H1 (cell line): ENCODE measurements around the gene ADCK2. TPM values are rescaled to one million over a fixed set of nuclear protein-coding genes. Genes with fewer than 3 reads are reported as not detected.

Source experiments
- CTCF ChIA-PET: fragments of 300-600 bp; sonication (Branson Sonifier 250); formaldehyde crosslinking; loops from one replicate; lab custom pipeline; 2021; ENCODE audit not compliant: partially characterized antibody; lab: Charles Lee
- POLR2A ChIA-PET: fragments of 300-600 bp; sonication (Branson Sonifier 250); formaldehyde crosslinking; loops from one replicate; lab custom pipeline; 2021; ENCODE audit warnings: inconsistent platforms; ENCODE audit not compliant: partially characterized antibody; lab: Charles Lee
- DNase-seq, 2 experiments: peaks; one replicate each; pipeline versions ENCODE4 v3.0.0 to v3.0.0-alpha.2; 2010 to 2022; ENCODE audit warnings: low spot score in 2 of 2, low read depth in 1 of 2, mixed read lengths in 1 of 2
- FAIRE-seq: peaks from 2 replicates; lab custom pipeline; 2011; peaks lifted over from hg19 to GRCh38; lab: Jason Lieb, UNC
- H2AFZ ChIP-seq: 2 replicates; pipeline ENCODE4 v1.8.1; 2012; ENCODE audit warnings: low read length, inconsistent platforms
- H2AK5ac ChIP-seq: 2 replicates; pipeline ENCODE4 v1.6.1; 2013; ENCODE audit warnings: low read depth, low read length
- H2BK120ac ChIP-seq: replicated peaks from 2 replicates; pipeline ENCODE3; 2013; ENCODE audit warnings: low read depth, low read length, inconsistent platforms
- H2BK12ac ChIP-seq: 2 replicates; pipeline ENCODE4 v1.6.1; 2013; ENCODE audit warnings: low read depth, low read length
- H2BK15ac ChIP-seq: 2 replicates; pipeline ENCODE4 v1.6.1; 2013; ENCODE audit warnings: low read length
- H2BK20ac ChIP-seq: 2 replicates; pipeline ENCODE4 v1.6.1; 2013; ENCODE audit warnings: low read length
- H2BK5ac ChIP-seq: 2 replicates; pipeline ENCODE4 v1.6.1; 2013; ENCODE audit warnings: low read depth, low read length
- H3K14ac ChIP-seq: 2 replicates; pipeline ENCODE4 v1.6.1; 2013; ENCODE audit warnings: inconsistent platforms; ENCODE audit not compliant: insufficient read length
- H3K18ac ChIP-seq: 2 replicates; pipeline ENCODE4 v1.6.1; 2013; ENCODE audit warnings: low read length; ENCODE audit errors: extremely low read depth
- H3K23ac ChIP-seq: 2 replicates; pipeline ENCODE4 v1.6.1; 2013; ENCODE audit warnings: inconsistent platforms; ENCODE audit not compliant: insufficient read length
- H3K23me2 ChIP-seq: 2 replicates; pipeline ENCODE4 v1.6.1; 2013; ENCODE audit warnings: low read depth, low read length
- H3K27ac ChIP-seq: 2 replicates; pipeline ENCODE4 v1.6.1; 2011; ENCODE audit warnings: low read depth, low read length, inconsistent platforms
- H3K27me3 ChIP-seq, 4 experiments: replicated peaks in 1 of 4; 1 replicate in 1 of 4; 2 replicates in 3 of 4; pipeline versions ENCODE4 v1.6.1 to v1.8.1; 2011 to 2013; ENCODE audit warnings: low read length in 3 of 4, mild to moderate bottlenecking in 3 of 4, inconsistent platforms in 2 of 4, mixed read lengths in 2 of 4, moderate library complexity in 1 of 4; ENCODE audit not compliant: control insufficient read depth in 3 of 4, insufficient read depth in 3 of 4; ENCODE audit errors: extremely low read depth in 1 of 4
- H3K36me3 ChIP-seq, 4 experiments: 2 replicates each; pipeline versions ENCODE4 v1.6.1 to v1.8.1; 2011 to 2013; ENCODE audit warnings: mild to moderate bottlenecking in 4 of 4, low read length in 3 of 4, moderate library complexity in 2 of 4, control low read depth in 1 of 4, inconsistent platforms in 1 of 4; ENCODE audit not compliant: insufficient read depth in 4 of 4, control insufficient read depth in 2 of 4
- H3K4ac ChIP-seq: replicated peaks from 2 replicates; pipeline ENCODE3; 2013; ENCODE audit warnings: low read length, low read depth, mixed read lengths, inconsistent platforms; ENCODE audit not compliant: insufficient read length
- H3K4me1 ChIP-seq, 4 experiments: replicated peaks in 1 of 4; 1 replicate in 1 of 4; 2 replicates in 3 of 4; pipeline versions ENCODE4 v1.6.1 to v1.8.1; 2011 to 2013; ENCODE audit warnings: low read length in 3 of 4, inconsistent platforms in 2 of 4, mixed read lengths in 1 of 4; ENCODE audit not compliant: insufficient read depth in 4 of 4, control insufficient read depth in 3 of 4
- H3K4me2 ChIP-seq, 2 experiments: 2 replicates each; pipeline versions ENCODE4 v1.6.1 to v1.8.1; 2011 to 2013; ENCODE audit warnings: low read depth in 2 of 2, low read length in 2 of 2, control low read depth in 1 of 2, inconsistent platforms in 1 of 2, mild to moderate bottlenecking in 1 of 2; ENCODE audit not compliant: insufficient read depth in 1 of 2
- H3K4me3 ChIP-seq, 4 experiments: fragments of 200-600, 300-600 bp in 1 of 4; sonication (generic), shearing (Covaris generic), sonication (Bioruptor Twin) in 1 of 4; 2 replicates each; pipeline versions ENCODE4 v1.5.1 to v1.8.1; 2011 to 2016; ENCODE audit warnings: low read length in 4 of 4, low read depth in 3 of 4, control low read depth in 2 of 4, inconsistent platforms in 2 of 4, mild to moderate bottlenecking in 2 of 4, mixed read lengths in 1 of 4, moderate library complexity in 1 of 4; ENCODE audit not compliant: insufficient read depth in 2 of 4; ENCODE audit errors: extremely low read depth in 1 of 4
- H3K56ac ChIP-seq: replicated peaks from 2 replicates; pipeline ENCODE3; 2013; ENCODE audit warnings: low read depth, mild to moderate bottlenecking, mixed read lengths, low read length, inconsistent platforms; ENCODE audit not compliant: insufficient read length
- H3K79me1 ChIP-seq: 2 replicates; pipeline ENCODE4 v1.6.1; 2013; ENCODE audit warnings: low read depth, low read length, control low read depth
- H3K79me2 ChIP-seq, 2 experiments: 2 replicates each; pipeline versions ENCODE4 v1.6.1 to v1.8.1; 2012 to 2013; ENCODE audit warnings: low read length in 2 of 2, mild to moderate bottlenecking in 2 of 2, inconsistent platforms in 1 of 2; ENCODE audit not compliant: insufficient read depth in 2 of 2, control insufficient read depth in 1 of 2
- H3K9ac ChIP-seq, 4 experiments: replicated peaks in 1 of 4; 1 replicate in 1 of 4; 2 replicates in 3 of 4; pipeline versions ENCODE4 v1.6.1 to v1.8.1; 2011 to 2013; ENCODE audit warnings: low read depth in 3 of 4, low read length in 3 of 4, control low read depth in 2 of 4, mild to moderate bottlenecking in 2 of 4, moderate library complexity in 2 of 4, inconsistent platforms in 1 of 4; ENCODE audit errors: extremely low read depth in 1 of 4
- H3K9me3 ChIP-seq, 2 experiments: 2 replicates each; pipeline versions ENCODE4 v1.6.1 to v1.8.1; 2012 to 2013; ENCODE audit warnings: mild to moderate bottlenecking in 2 of 2, moderate library complexity in 2 of 2, control low read depth in 1 of 2, inconsistent platforms in 1 of 2, low read depth in 1 of 2, low read length in 1 of 2, mixed read lengths in 1 of 2; ENCODE audit not compliant: insufficient read depth in 2 of 2
- H4K20me1 ChIP-seq, 2 experiments: replicated peaks in 1 of 2; 2 replicates each; pipeline versions ENCODE3 to v1.8.1; 2011 to 2013; ENCODE audit warnings: inconsistent platforms in 2 of 2, low read length in 2 of 2, mild to moderate bottlenecking in 1 of 2; ENCODE audit not compliant: insufficient read depth in 2 of 2, control insufficient read depth in 1 of 2
- H4K5ac ChIP-seq: 2 replicates; pipeline ENCODE4 v1.6.1; 2013; ENCODE audit warnings: low read length, low read depth, mixed read lengths, inconsistent platforms; ENCODE audit not compliant: insufficient read length
- H4K8ac ChIP-seq: 2 replicates; pipeline ENCODE4 v1.8.0; 2013; ENCODE audit warnings: mild to moderate bottlenecking, moderate library complexity, low read length, inconsistent platforms; ENCODE audit not compliant: insufficient read depth; ENCODE audit errors: extremely low read depth
- H4K91ac ChIP-seq: replicated peaks from 2 replicates; pipeline ENCODE3; 2013; ENCODE audit warnings: low read length, mixed read lengths, inconsistent platforms; ENCODE audit not compliant: insufficient read length
- BACH1 ChIP-seq: IDR thresholded peaks from 2 replicates; pipeline ENCODE4 v1.6.1; 2012; ENCODE audit warnings: low read length, improper control_type of control experiment
- CBX8 ChIP-seq: fragments of 300-800, 300-1000 bp; sonication (generic); IDR thresholded peaks from 2 replicates; pipeline ENCODE4 v1.7.1; 2016; ENCODE audit warnings: low read depth, low read length, borderline replicate concordance
- KDM1A ChIP-seq: fragments of 200-600, 300-600 bp; sonication (generic); IDR thresholded peaks from 2 replicates; pipeline ENCODE4 v1.7.1; 2016; ENCODE audit warnings: mild to moderate bottlenecking, low read length, borderline replicate concordance
- PHF8 ChIP-seq: fragments of 200-600 bp; sonication (generic); conservative IDR thresholded peaks from 2 replicates; pipeline ENCODE4 v1.7.1; 2012; ENCODE audit warnings: low read depth, mild to moderate bottlenecking, inconsistent platforms, low read length, moderate library complexity
- SP4 ChIP-seq: IDR thresholded peaks from 2 replicates; pipeline ENCODE4 v1.6.1; 2012; ENCODE audit warnings: low read length, inconsistent platforms
- TEAD4 ChIP-seq: IDR thresholded peaks from 2 replicates; pipeline ENCODE4 v1.6.1; 2012; ENCODE audit warnings: low read depth, low read length, inconsistent platforms, mixed read lengths
- WGBS, 2 experiments: shearing (Covaris generic) in 1 of 2; methylation state at CpG; one replicate each; pipeline versions ENCODE4 v1.1.6 to v1.1.7; 2013 to 2015; ENCODE audit warnings: low lambda C conversion rate in 2 of 2, mixed read lengths in 2 of 2, inconsistent platforms in 1 of 2, low coverage in 1 of 2, missing lambda C conversion rate in 1 of 2; ENCODE audit not compliant: insufficient replicate concordance in 2 of 2, insufficient coverage in 1 of 2, insufficient read length in 1 of 2; ENCODE audit errors: extremely low coverage in 1 of 2, missing lambda C conversion rate in 1 of 2; 5-methylcytosine and 5-hydroxymethylcytosine counted together
- polyA plus RNA-seq, 7 experiments: library from polyadenylated mRNA; depleted of rRNA in 3 of 7; stranded (reverse) in 5 of 7; unstranded in 2 of 7; fragments of >200 nt in 5 of 7; fragments of 200-250 nt in 2 of 7; gene quantifications; 1 replicate in 5 of 7; 2 replicates in 1 of 7; 4 replicates in 1 of 7; pipeline versions ENCODE4 v1.2.1 to v1.2.3, GENCODE V29; 2011 to 2013; ENCODE audit warnings: missing spikeins in 2 of 7, mixed read lengths in 2 of 7
- total RNA-seq: library from RNA; stranded (reverse); fragmentation: NEBNext Ultra II Directional; extraction: Animal tissue kit (Norgen Biotek cat#: 25700); gene quantifications from 2 replicates; pipeline ENCODE4 v1.2.1, GENCODE V29; 2021
- TF ChIP-seq, protein P1 (sequence below), 3 experiments: IDR thresholded peaks; 1 replicate in 2 of 3; 2 replicates in 1 of 3; pipeline versions ENCODE4 v1.5.1 to v1.6.1; 2011; ENCODE audit warnings: low read length in 3 of 3, mild to moderate bottlenecking in 3 of 3, inconsistent platforms in 2 of 3, low read depth in 1 of 3, moderate library complexity in 1 of 3; ENCODE audit not compliant: insufficient read depth in 1 of 3; ENCODE audit errors: control extremely low read depth in 1 of 3

Gene ADCK2
- total and polyA plus RNA-seq, 2 of the 8 experiments (the other 6 are each of a cell fraction or from before 2014, with no cell fraction given), result 6.9 to 11.7 TPM

DNA sequence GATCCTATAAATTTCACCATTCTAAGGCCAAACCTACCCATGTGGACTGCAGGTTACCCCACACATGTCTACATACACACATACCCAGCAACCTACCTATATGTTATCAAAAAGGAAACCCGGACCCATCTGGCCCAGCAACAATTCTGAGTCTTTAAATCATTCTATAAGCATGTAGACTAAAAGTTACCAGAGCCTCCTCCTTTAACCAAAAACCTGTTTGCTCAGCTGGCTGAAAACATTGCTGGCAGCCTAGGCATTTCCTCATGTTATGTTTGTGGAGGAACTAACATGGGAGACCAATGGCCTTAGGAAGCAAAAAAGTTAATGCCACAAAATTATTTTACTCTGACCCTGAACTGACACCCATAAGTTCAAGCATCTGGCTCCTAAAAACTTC is 5.3 kb upstream of the ADCK2 start:
- no peak overlapping the region for H4K8ac ChIP-seq
- no peak for TF ChIP-seq KDM1A
- TF ChIP-seq CBX8, result no peak
- no peak for TF ChIP-seq SP4
- no peak for TF ChIP-seq PHF8
- no peak for TF ChIP-seq BACH1
- TF ChIP-seq, protein P1, sequence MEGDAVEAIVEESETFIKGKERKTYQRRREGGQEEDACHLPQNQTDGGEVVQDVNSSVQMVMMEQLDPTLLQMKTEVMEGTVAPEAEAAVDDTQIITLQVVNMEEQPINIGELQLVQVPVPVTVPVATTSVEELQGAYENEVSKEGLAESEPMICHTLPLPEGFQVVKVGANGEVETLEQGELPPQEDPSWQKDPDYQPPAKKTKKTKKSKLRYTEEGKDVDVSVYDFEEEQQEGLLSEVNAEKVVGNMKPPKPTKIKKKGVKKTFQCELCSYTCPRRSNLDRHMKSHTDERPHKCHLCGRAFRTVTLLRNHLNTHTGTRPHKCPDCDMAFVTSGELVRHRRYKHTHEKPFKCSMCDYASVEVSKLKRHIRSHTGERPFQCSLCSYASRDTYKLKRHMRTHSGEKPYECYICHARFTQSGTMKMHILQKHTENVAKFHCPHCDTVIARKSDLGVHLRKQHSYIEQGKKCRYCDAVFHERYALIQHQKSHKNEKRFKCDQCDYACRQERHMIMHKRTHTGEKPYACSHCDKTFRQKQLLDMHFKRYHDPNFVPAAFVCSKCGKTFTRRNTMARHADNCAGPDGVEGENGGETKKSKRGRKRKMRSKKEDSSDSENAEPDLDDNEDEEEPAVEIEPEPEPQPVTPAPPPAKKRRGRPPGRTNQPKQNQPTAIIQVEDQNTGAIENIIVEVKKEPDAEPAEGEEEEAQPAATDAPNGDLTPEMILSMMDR (IDR thresholded peaks at IDR 0.05; ENCODE audit: control extremely low read depth in 1 of 3, insufficient read depth in 1 of 3, low read depth in 1 of 3, low read length in 3 of 3), result no peak
- TF ChIP-seq TEAD4, result no peak

More for the DNA sequence above, 5.3 kb upstream of the ADCK2 start:
- H2AFZ ChIP-seq, result no peak overlapping the region
- no peaks in the 10 kb centered on the region for H3K23me2 ChIP-seq
- no peaks in the 10 kb centered on the region for H3K36me3 ChIP-seq
- no peak overlapping the region for H2BK5ac ChIP-seq
- no peak overlapping the region for H3K4me2 ChIP-seq
- no peak overlapping the region for H2AK5ac ChIP-seq
- H3K4me1 ChIP-seq, result peaks cover 0 to 6% (median 2%) of the 10 kb centered on the region in 4 experiments; a peak in 3 of 7 replicates
- H3K79me2 ChIP-seq, result no peaks in the 10 kb centered on the region
- H3K9ac ChIP-seq, result no peak overlapping the region
- no peak overlapping the region for H2BK12ac ChIP-seq
- no peak overlapping the region for H3K4me3 ChIP-seq
- 86% methylated on average over 1 of the region's 1 CpG; no CpG with 5 or more reads in 1 of the 2 experiments for WGBS, 2 experiments
- no peak overlapping the region for H3K27ac ChIP-seq
- no peaks in the 10 kb centered on the region for H3K9me3 ChIP-seq
- no peaks in the 10 kb centered on the region for H3K27me3 ChIP-seq
- ChIA-PET CTCF (interaction anchor here (2.0 kb wide), 1 partner anchor 14 kb away, joined by 6 read pairs; no protein-coding TSS in a partner anchor), POLR2A (no interaction called here)
- H2BK120ac ChIP-seq, result no peak overlapping the region
- H4K91ac ChIP-seq, result no peak overlapping the region
- no peak overlapping the region for H2BK15ac ChIP-seq
- no peak overlapping the region for H3K56ac ChIP-seq
- H3K4ac ChIP-seq, result no peak overlapping the region
- no peak overlapping the region for H4K5ac ChIP-seq
- DNase-seq, result no peak
- no peak overlapping the region for H3K18ac ChIP-seq
- H2BK20ac ChIP-seq, result no peak overlapping the region
- H4K20me1 ChIP-seq, result no peaks in the 10 kb centered on the region
- H3K79me1 ChIP-seq, result no peaks in the 10 kb centered on the region
- H3K23ac ChIP-seq, result no peak overlapping the region
- no peak overlapping the region for H3K14ac ChIP-seq
- FAIRE-seq, result no peak
